Activated CD4-positive, alpha-beta T cell treated with anti-CD3 and anti-CD28 coated beads, Interleukin-2, amount 50 U/mL, for 16 hours (primary cell): ENCODE data around the gene SPPL3.
A peak's percentile ranks its signal among the peaks of the same experiment; 100 is the strongest.

ENCODE experiments used
- DNase-seq: peaks from one replicate; pipeline ENCODE4 v3.0.0-alpha.2; 2020

SPPL3 gene

DNA sequence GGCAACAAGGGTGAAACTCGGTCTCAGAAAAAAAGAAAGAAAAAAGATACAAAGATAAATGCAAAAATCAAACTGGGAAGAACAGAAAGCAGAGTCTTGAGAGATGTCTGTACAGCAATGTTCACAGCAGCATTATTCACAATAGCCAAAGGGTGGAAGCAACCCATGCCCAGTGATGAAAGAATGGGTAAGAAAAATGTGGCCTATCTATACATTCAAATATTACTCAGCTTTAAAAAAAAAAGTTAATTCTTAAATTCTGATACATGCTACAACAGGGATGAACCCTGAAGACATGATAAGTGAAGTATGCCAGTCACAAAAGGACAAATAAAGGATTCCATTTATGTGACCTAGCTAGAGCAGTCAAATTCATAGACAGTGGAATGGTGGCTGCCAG is 33.7 kb downstream of the SPPL3 start:
- DNase-seq: no peak

DNA sequence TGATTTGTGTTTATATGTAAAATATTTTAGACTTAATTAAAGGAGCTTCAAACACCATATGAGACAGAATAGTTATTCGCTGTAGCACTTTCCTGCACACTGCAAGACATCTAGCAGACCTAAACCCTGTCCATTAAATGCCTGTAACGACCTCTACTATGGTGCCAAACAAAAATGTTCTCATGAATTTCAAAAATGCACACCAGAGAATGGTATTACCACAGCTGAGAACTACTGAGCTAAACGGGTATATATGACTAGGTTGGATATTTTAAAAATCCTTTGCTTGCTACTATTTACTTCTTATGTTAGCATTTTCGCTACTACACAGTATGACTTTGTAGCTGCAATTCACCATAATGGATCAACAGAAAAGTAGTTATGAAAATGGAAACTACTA is 34.8 kb downstream of the SPPL3 start:
- DNase-seq: no peak

DNA sequence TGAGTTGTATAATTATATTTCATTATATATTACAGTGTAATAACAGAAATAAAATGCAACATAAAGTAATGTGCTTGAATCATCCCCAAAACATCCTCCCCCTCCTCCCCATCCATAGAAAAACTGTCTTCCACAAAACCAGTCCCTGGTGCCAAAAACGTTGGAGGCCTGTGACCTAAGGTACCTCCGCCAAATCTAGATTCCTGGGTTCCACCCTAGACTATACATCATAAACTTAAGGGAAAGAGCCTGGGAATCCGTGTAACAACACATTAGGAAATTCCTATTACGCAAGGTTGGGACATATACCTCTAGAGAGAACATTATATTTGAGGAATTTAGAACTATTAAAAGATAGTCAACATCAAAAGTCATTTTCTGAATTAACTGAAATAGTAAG is 38.0 kb downstream of the SPPL3 start:
- no peak for DNase-seq

DNA sequence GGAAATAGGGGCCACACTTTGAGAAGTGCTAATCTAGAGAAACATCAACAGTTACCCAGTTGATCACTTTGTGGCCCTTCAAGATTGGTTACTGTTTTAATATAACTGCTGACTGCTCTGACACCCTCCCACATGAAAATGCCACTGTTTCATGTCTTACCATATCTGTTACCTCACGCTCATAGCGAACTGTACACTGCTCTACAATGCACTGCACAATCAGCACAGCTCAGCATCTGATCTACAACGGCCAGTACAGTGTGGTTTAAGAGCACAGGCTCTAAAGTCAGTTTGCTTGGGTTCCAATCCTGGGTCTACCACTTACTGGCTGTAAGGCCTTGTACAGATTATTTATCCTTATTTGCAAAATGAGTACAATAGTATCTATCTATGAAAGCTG is 39.1 kb downstream of the SPPL3 start:
- peak; percentile 20 for DNase-seq

DNA sequence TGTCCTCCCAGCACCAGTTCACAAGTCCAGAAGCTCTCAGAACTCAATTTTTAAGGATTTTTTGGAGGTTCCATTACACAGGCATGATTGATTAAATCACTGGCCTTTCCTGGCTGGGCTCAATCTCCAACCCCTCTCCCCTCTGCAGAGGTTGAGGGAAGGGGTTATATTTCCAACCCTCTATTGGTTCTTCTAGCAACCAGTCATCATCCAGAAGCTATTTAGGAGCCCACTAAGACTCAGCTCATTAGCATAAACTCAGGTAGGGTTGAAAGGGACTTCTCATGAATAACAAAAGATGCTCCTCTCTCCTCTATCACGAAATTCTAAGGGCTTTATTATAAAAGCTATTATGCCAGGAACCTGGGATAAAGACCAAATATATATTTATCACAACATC is 41.5 kb downstream of the SPPL3 start:
- no peak for DNase-seq

DNA sequence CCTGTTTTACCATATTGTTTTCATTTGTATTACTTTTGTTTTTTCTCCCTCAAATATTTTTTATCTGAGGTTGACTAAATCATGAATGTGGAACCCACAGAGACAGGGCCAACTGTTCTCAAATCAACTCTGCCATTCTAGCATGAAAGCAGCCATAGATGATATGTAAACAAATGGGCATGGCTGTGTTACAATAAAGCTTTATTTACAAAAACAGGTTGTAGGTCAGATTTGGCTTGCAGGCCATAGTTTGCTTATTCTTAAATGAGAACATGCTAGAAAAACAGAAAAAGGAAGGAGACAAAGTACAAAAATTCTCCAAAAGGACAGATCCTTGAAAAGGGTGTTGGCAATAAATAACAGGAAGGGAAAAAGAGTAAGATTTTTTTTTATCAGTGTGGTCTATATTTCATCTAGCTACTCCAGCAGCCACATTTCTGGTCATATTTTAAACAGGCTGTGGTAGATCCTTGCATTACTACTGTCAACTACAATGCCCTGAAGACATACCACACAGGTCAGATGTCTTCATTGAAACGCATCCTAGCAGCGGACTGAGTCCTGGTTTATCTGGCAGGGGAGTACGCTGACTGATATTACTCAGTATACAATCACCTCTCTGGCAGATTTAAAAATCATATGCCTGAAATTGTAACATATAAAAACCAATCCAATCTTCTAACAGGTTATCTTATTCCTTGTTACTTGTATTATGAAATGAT is 42.9 kb downstream of the SPPL3 start:
- no peak for DNase-seq

DNA sequence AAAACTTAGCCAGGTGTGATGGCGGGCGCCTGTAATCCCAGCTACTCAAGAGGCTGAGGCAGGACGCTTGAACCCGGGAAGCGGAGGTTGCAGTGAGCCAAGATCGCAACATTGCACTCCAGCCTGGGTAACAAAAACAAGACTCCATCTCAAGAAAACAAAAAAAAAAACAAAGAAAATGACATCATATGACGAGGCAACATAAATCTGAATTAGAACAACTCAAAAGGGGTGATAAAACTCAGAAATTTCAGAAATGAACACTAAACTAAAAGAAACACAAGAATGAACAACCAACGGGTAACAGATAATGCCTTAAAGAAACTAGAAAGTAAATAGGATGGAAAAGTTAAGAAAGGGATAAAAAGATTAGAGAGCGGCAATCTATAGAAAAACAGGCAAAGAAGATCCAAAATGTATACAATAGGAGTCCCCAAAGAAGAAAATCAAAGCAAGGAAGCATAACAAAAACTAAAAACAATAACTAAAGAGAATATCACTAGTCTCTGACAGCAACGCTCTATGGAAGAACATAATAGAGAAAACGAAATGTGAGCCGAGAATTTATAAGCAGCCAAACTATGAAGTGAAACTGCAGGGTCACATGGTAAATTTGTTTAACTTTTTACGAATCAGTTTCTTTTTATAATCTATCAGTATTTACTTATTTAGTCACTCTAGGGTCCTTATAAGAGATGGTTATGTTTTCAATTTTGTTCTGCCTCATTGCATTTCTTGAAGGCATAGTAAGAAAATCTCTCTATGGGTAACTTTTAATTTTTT is 45.7 kb downstream of the SPPL3 start:
- no peak for DNase-seq

DNA sequence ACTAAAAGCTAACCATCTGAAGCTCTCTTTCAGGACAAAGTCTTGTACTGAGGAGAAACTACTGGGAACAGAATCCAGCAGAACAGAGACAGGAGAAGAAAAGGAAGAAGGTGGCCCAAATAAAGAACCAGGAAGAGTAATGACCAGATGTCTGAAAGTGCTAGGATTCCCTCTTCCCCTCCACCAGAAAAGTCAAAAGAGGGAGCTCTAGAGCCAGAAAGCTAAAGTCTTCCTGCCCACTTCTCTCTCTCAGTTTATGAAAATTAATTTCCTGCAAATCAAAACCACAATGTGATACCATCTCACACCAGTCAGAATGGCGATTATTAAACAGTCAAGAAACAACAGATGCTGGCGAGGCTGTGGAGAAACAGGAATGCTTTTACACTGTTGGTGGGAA is 47.2 kb downstream of the SPPL3 start:
- no peak for DNase-seq

DNA sequence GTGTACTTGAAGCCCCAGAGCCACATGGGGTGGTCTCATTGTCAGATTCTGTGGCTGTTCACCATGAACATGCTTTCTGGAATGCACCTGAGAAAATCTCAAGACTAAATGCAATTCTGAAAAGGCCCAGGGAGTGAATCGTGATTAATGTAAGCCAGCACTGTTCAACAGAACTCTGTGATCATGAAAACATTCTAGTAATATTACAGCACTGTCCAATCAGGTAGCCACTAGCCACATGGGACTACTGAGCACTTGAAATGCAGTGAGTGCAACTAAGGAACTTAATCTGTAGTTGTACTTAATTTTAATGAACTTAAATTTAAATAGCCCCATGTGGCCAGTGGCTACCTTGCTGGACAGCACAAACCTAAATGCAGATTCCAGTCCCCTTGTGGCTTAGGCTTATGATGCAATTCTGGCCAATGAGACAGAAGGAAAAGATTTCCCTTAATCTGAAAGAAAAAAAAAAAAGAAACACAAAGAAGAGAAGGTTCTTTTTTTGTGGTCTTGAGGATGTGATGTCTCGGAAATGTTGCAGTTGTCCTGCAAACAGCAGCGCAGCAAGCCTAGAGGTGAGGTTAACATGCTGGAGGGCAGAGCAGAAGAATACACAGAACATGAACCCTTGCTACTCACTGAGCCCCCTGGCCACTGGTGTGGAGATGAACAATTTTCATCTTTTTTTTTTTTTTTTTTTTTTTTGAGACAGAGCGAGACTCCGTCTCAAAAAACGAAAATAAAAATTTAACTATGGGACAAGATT is 48.2 kb downstream of the SPPL3 start:
- DNase-seq: no peak

DNA sequence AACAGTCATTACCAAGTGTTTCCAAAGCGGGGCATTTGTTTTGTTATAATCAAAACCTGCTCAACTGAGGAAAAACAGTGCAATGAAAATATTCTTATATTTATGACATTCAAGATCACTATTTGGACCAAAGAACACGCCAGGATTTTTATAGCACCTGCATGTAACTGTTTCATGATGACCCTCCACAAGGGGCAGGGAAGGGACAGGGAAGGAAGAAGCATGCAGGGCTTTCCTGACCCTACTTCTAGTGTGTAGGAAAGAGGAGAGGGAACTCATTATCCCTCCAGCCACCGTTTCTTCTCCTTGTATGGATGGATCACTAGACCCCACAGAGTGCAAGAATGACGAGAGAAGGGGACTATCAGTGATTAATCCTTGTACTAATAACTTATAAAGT is 49.4 kb downstream of the SPPL3 start:
- no peak for DNase-seq

DNA sequence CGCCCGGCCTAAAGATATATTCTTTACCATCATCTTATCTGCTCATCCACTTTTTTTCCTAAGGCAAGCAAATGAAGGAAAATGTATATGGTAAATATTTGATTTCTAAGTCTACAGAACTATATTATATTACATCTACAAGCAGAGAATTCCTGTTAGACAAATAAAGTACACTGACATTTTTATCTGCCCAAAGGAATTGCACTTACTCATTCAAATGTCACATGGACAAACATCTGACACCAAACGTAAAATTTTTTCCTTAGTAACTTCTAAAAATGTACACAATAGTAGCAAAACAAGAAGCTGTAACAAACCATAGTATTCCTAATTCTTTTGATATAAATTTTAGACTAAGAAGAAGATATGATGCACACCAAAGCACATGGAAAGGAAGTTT is 51.0 kb downstream of the SPPL3 start:
- DNase-seq: no peak

DNA sequence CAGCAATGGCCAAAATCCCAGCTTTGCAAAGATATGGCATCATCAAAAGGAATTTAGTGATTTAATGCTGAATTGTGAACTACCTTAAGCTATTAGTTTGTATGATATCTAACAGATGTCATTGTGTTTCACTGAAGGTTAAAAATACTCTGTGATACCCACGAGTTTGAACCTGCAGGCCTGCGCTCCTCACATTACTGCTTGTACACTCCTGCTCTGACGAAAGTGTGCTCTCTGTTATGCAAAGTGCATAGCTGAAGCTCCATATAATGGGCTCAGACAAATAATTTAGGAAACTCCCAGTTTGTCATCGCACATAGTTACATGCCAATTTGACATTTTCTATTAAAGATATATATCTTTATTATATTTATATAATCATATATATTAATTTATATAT is 52.2 kb downstream of the SPPL3 start:
- DNase-seq: no peak

DNA sequence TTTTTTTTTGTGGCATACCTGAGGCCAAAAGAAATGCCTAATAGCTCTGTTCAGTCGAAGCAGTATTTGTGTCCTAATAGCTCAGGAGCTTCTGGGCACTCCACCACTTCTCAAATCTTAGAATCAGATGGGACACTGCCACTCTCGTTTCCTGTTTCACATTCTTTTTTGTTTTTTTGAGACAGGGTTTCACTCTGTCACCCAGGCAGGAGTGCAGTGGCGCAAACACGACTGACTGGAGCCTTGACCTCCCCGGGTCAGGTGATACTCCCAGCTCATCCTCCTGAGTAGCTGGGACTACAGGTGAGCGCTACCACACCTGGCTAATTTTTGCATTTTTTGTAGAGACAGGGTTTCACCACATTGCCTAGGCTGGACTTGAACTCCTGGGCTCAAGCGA is 52.7 kb downstream of the SPPL3 start:
- no peak for DNase-seq

DNA sequence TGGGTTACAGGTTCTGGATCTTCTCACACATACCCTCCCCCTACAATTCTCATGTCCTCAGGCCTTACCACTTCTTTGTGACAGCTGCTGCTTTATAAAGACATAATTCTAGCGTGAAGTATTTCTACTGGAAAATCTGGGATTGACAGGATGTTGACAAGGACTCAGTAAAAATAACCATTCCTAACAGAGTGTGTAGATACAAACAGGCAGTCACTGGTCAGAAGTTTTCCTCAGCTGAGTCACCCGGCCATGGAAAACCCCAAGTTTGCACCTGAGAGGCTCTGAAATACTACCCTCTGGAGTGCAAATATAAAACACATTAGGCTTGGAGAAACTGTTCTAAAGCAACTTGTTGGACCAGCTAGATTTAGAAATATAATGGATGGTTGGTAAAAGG is 54.4 kb downstream of the SPPL3 start:
- DNase-seq: no peak

DNA sequence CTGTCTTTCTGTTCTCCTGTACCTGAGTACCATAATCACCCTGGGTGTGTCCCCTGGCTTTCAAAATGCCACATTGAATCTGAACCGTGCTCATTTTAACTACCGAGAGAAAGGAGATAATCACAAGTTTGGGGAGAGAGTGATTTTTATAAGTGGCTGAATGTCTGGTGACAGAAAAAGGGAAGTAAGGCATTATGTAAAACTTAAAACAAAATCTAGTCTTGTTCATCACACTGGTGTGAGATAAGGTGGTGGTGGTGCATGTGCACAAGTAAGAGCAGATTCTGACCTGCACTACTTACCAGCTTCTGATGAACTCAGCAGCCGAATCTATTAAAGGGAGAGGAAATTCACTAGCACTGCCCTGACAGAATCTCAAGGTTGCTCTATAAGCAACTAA is 56.3 kb downstream of the SPPL3 start:
- no peak for DNase-seq

DNA sequence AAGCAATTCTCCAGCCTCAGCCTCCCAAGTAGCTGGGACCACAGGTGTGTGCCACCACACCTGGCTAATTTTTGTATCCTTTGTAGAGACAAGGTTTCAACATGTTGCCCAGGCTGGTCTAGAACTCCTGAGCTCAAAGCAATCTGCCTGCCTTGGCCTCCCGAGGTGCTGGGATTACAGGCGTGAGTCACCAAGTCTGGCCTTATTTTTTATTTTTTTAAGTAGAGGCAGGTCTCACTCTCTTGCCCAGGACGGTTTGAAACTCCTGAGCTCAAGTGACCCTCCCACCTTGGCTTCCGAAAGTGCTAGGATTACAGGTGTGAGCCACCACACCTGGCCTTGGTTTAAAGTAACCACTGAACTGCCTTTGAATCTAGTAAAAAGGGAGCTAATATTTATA is 56.8 kb downstream of the SPPL3 start:
- no peak for DNase-seq

DNA sequence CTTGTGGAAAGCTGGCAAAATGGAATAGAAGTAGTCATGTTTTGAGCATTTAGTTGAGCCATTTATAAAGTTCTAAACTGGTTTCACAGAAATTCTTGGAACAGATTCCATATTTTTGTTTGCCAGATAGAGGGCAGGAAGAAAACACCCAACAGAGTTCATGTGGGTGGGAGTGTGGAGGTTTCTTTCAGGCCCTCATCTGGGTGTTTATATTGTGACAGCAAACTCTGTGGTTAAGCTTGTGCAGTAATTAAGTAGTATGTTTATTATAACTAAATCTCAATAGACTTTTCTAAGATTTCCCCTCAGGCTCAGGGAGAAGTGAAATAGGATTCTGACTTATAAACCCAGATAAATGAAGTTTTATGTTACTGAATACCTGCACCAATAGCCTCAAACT is 57.4 kb downstream of the SPPL3 start:
- DNase-seq: no peak

DNA sequence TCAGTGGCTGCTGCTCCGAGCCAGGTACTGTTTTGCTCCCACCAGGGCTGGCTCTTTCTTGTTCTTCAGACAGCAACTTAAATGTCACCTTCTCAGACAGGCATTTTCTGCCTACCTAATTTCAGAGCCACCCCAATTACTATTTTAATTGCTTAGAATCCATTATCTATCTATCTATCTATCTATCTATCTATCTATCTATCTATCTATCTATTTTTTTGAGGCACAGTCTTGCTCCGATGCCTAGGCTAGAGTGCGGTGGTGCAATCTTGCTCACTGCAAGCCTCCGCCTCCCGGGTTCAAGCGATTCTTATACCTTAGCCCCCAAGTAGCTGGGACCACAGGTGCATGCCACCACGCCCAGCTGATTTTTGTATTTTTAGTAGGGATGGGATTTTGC is 58.5 kb downstream of the SPPL3 start:
- no peak for DNase-seq

DNA sequence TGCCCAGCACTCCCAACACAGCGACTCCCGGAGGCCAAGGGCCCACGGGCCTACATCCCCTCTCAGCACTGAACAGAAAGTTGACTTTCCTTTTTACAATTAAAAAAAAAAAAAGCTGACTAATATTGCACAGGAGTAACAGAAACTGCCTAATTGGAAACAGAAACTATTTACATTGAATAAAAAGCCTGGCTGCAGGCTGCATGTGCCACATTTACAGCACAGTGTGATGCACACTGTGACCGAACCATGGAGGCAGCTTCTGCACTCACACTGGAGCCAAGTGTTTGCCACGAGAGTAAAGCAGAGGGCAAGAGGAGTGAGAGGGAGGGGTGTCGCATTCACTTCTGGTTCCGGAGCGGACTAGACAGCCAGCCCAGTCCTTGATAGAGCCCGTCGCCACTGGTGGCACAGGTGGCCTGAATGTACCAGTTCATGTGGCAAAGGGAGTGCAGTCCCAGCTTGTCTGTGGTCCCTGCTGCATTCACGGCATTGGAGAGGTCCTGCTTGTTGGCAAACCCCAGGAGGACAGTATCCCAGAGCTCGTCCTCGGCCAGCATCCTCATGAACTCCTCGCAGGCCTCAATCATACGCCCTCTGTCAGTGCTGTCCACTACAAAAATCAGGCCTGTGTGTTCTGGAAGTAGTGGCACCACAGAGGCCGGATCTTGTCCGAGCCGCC is 59.2 kb downstream of the SPPL3 start:
- DNase-seq: no peak

DNA sequence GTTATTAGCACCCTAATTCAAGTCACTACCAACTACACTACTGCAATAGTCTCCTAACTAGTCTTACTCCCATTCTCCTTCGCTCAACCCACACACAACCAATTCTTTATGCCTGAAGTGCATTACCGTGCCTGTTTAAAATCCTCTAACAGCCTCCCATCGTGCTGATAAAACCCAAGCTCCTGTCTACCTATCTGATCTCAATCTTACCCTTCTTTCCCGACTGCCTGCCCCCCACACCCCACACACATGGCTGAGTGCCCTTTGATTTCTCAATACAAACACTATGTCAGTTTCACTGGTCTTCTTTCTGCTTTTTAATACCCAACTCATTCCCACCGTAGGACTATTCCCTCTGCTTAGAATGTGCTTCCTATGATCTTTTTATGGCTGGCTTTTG is 59.9 kb downstream of the SPPL3 start:
- no peak for DNase-seq

DNA sequence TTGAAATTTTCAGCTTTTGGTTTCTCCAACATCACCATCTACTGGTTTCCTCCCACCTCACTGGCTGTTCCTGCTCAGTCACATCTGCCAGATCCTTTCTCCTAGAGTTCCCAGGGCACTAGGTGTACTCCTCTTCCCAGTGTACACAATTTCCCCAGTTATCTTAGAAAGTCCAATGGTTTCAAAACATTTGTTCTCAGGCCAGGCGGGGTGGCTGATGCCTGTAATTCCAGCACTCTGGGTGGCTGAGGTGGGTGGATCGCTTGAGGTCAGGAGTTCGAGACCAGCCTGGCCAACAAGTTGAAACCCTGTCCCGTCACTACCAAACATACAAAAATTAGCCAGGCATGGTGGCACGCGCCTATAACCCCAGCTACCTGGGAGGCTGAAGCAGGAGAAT is 60.7 kb downstream of the SPPL3 start:
- DNase-seq: no peak

DNA sequence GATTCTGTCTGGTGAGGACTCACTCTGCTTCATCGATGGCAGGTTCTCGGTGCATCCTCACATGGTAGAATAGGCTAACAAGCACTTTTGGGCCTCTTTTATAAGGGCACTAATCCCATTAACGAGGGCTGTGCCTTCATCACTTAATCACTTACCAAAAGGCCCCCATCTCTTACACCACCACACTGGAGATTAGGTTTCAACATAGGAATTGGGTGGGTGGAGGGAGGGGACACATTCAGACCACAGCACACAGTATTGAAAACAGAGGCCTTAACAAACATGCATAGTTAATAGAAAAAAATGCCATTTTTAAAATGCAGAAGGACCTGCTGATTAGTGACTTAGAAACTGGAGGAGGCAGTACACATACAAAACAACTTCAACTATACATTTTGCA is 61.6 kb downstream of the SPPL3 start:
- DNase-seq: no peak

DNA sequence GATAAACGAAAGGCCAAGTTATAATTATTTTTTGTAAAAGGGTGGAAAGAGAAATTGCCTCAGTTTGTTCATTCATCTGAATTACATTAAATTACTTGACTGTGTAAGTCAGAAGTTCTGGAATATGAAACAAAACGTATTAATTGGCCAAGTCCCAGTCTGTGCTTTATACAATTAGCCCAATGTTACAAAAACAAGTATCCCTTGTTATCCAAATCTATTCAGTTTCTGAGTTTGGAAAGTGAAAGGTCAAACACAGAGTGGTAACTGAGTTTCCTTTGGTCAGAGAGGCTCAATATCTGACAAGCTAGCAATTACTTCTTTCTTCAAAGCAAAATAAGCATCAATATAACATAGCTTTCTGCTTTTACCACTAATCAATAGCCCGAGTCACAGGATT is 62.6 kb downstream of the SPPL3 start:
- DNase-seq: no peak

DNA sequence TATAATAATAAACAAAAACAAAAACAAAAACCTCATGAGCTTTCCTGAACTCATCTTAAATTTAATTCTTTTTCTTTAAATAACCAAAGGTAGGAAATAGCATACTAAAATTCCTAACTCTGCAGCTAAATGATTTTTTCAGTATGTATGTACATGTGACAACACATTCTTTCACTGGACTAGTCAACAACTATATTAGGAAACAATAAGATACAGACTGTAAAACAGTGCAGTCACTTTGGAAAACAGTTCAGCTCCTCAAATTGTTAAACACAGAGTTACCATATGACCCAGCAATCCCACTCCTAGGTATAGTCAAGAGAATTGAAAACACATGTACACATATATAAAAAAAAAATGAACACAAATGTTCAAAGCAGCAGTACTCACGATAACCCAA is 64.7 kb downstream of the SPPL3 start:
- no peak for DNase-seq
